ENCODE results near the gene CHIT1.

DNA sequence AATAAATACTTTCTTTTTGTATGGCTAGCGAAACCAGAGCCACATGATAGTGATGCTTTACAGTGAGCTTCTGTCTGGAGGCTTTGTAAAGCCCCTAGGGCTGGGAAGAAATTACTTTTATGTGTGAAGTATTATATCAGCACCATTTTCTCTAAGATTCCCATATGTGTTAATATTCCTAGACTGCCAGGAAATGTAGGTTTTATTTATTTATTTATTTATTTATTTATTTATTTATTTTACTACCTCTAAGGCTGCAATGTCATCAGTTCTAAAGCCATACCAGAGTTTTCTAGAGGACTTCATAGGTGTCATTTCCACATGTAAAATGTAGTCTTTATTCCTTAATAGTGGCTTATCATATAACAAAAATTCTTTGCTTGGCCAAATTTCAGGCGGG, 38.5 kb downstream of the CHIT1 start:
- TF ChIP-seq SP1 (IDR thresholded peaks at IDR 0.05) (no peak), SP1 (CRISPR knock-in tag; IDR thresholded peaks at IDR 0.05) (no peak), SETDB1 (CRISPR knock-in tag; IDR thresholded peaks at IDR 0.05; ENCODE audit: borderline replicate concordance) (no peak), MEF2D (CRISPR knock-in tag; IDR thresholded peaks at IDR 0.05) (no peak), CREB1 (IDR thresholded peaks at IDR 0.05) (no peak), CREB1 (CRISPR knock-in tag; IDR thresholded peaks at IDR 0.05) (no peak)
- TF ChIP-seq, protein P1, sequence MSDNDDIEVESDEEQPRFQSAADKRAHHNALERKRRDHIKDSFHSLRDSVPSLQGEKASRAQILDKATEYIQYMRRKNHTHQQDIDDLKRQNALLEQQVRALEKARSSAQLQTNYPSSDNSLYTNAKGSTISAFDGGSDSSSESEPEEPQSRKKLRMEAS (IDR thresholded peaks at IDR 0.05) = no peak
- TF ChIP-seq, protein P2, sequence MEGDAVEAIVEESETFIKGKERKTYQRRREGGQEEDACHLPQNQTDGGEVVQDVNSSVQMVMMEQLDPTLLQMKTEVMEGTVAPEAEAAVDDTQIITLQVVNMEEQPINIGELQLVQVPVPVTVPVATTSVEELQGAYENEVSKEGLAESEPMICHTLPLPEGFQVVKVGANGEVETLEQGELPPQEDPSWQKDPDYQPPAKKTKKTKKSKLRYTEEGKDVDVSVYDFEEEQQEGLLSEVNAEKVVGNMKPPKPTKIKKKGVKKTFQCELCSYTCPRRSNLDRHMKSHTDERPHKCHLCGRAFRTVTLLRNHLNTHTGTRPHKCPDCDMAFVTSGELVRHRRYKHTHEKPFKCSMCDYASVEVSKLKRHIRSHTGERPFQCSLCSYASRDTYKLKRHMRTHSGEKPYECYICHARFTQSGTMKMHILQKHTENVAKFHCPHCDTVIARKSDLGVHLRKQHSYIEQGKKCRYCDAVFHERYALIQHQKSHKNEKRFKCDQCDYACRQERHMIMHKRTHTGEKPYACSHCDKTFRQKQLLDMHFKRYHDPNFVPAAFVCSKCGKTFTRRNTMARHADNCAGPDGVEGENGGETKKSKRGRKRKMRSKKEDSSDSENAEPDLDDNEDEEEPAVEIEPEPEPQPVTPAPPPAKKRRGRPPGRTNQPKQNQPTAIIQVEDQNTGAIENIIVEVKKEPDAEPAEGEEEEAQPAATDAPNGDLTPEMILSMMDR (CRISPR knock-in tag; IDR thresholded peaks at IDR 0.05) = no peak

Data from HepG2 (cell line).